GM10266 (cell line): ENCODE data around the gene ADAMTS13.

Experiments
- DNase-seq: peaks from one replicate; pipeline ENCODE4 v3.0.0; 2012; ENCODE audit errors: extremely low spot score
- CTCF ChIP-seq: IDR thresholded peaks from 2 replicates; pipeline ENCODE4 v1.5.1; 2012; ENCODE audit warnings: mild to moderate bottlenecking, low read depth; ENCODE audit not compliant: control insufficient read depth, insufficient read depth; ENCODE audit errors: missing control alignments

Gene ADAMTS13

GRCh38 chr9:133461975-133462374 is 39.8 kb downstream of the ADAMTS13 start:
- no peak for DNase-seq
- TF ChIP-seq CTCF, result peak; percentile 19

GRCh38 chr9:133463234-133463863 is 41.2 kb downstream of the ADAMTS13 start:
- no peak for TF ChIP-seq CTCF
- DNase-seq, result no peak

- TF ChIP-seq CTCF, result no peak
- no peak for DNase-seq
Observed at GRCh38 chr9:133463864-133464615, 41.9 kb downstream of the ADAMTS13 start.

GRCh38 chr9:133464638-133465037 is 42.5 kb downstream of the ADAMTS13 start:
- no peak for DNase-seq
- no peak for TF ChIP-seq CTCF

GRCh38 chr9:133465984-133466383 is 43.8 kb downstream of the ADAMTS13 start:
- TF ChIP-seq CTCF, result no peak

GRCh38 chr9:133467101-133467500 is 44.9 kb downstream of the ADAMTS13 start:
- no peak for DNase-seq

More at GRCh38 chr9:133465984-133466383, 43.8 kb downstream of the ADAMTS13 start:
- no peak for DNase-seq

More at GRCh38 chr9:133467101-133467500, 44.9 kb downstream of the ADAMTS13 start:
- no peak for TF ChIP-seq CTCF
